Upper lobe of left lung (tissue), 6 donors: ENCODE results near the gene GNPNAT1. TPM values are rescaled to one million over a fixed set of nuclear protein-coding genes. Genes with fewer than 3 reads are reported as not detected.
"Not testable (repeated sequence)": the region's sequence is repeated elsewhere in the genome, so short reads cannot be mapped to it uniquely, and the experiment has no call there.

Source experiments
- ATAC-seq, 2 donors: fragments of 200-7000 bp; cut with Tn5 transposase; one replicate each; pipeline ENCODE4 v1.9.1; 2022; ENCODE audit warnings: mild to moderate bottlenecking in 2 of 2, moderate library complexity in 2 of 2; ENCODE audit not compliant: low FRiP score in 2 of 2
- DNase-seq, 2 donors: peaks; one replicate each; pipeline ENCODE4 v3.0.0-alpha.2; 2019 to 2020
- H3K27ac ChIP-seq, 4 donors: fragments of 200-600 bp; sonication (generic); one replicate each; pipeline ENCODE4 v1.5.1; 2016 to 2019
- H3K27me3 ChIP-seq, 4 donors: fragments of 200-600 bp; sonication (generic); one replicate each; pipeline ENCODE4 v1.5.1; 2017 to 2019
- H3K36me3 ChIP-seq, 4 donors: fragments of 200-600 bp; sonication (generic); one replicate each; pipeline ENCODE4 v1.5.1; 2016 to 2019
- H3K4me1 ChIP-seq, 4 donors: fragments of 200-600 bp; sonication (generic); one replicate each; pipeline ENCODE4 v1.5.1; 2018 to 2019
- H3K4me3 ChIP-seq, 4 donors: fragments of 200-600 bp; sonication (generic); one replicate each; pipeline ENCODE4 v1.5.1; 2017 to 2019; ENCODE audit warnings: mild to moderate bottlenecking in 2 of 4, moderate library complexity in 1 of 4
- H3K9me3 ChIP-seq, 4 donors: fragments of 200-600 bp; sonication (generic); one replicate each; pipeline ENCODE4 v1.5.1; 2018 to 2019
- EP300 ChIP-seq, 4 donors: sonication (generic); formaldehyde crosslinking; IDR thresholded peaks; one replicate each; pipeline ENCODE4 v1.5.1; 2017; ENCODE audit warnings: antibody characterized with exemption in 4 of 4, control low read depth in 2 of 4
- POLR2A ChIP-seq, 4 donors: fragments of 450-650 bp; IDR thresholded peaks; one replicate each; pipeline ENCODE4 v1.5.1; 2016 to 2017; ENCODE audit warnings: antibody characterized with exemption in 4 of 4, mild to moderate bottlenecking in 2 of 4
- POLR2AphosphoS5 ChIP-seq, 2 donors: sonication (generic); formaldehyde crosslinking; IDR thresholded peaks; one replicate each; pipeline ENCODE4 v1.5.1; 2017; ENCODE audit warnings: antibody characterized with exemption in 2 of 2
- WGBS, 2 donors: methylation state at CpG; one replicate each; pipeline ENCODE4 v1.1.5; 2017 to 2018; 5-methylcytosine and 5-hydroxymethylcytosine counted together
- small RNA-seq, 4 donors: library from RNA; depleted of rRNA; stranded (forward); fragments of <200 nt; gene quantifications; one replicate each; pipeline ENCODE3, GENCODE V24; 2016
- total RNA-seq, 6 donors: library from RNA; depleted of rRNA in 4 of 6; stranded (reverse); fragments of >200 nt in 4 of 6; gene quantifications; one replicate each; pipeline versions ENCODE4 v1.1.0 to v1.2.1, GENCODE V29; 2016 to 2021
- TF ChIP-seq, protein P1 (sequence below), 6 experiments: fragments of 450-650 bp in 4 of 6; fragments of 200-600 bp in 2 of 6; sonication (generic) in 2 of 6; IDR thresholded peaks; one replicate each; pipeline ENCODE4 v1.5.1; 2016 to 2019; ENCODE audit warnings: antibody characterized with exemption in 6 of 6
- donor health status: DM: no; HTN: no; CAD: no; lungs with moderate emphysema.
- donor health status: DM: no; HTN: yes; CAD: no; lungs with severe emphysema.

The GNPNAT1 gene
- total RNA-seq, 6 donors from 2014 or later = 2.1 to 18.8 (median 10.9) TPM

DNA sequence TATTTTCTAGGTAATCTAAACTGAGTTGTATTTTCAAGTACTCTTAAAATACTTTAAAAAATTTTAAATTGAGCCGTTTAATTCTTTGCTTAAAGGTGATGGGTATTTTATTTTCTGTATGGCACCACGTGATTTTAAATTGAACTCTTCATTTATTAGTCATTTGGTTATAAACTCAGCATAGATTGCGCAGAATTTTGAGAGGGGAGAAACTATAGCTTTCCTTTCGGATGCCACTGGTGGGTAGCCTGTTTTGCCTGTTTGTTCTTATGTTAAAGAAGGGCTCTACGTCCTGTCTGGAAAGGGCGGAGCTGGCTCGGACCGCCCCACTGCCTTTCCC is 61.9 kb downstream of the GNPNAT1 start:
- no peaks in the 10 kb centered on the region for H3K27me3 ChIP-seq
- TF ChIP-seq, protein P1, sequence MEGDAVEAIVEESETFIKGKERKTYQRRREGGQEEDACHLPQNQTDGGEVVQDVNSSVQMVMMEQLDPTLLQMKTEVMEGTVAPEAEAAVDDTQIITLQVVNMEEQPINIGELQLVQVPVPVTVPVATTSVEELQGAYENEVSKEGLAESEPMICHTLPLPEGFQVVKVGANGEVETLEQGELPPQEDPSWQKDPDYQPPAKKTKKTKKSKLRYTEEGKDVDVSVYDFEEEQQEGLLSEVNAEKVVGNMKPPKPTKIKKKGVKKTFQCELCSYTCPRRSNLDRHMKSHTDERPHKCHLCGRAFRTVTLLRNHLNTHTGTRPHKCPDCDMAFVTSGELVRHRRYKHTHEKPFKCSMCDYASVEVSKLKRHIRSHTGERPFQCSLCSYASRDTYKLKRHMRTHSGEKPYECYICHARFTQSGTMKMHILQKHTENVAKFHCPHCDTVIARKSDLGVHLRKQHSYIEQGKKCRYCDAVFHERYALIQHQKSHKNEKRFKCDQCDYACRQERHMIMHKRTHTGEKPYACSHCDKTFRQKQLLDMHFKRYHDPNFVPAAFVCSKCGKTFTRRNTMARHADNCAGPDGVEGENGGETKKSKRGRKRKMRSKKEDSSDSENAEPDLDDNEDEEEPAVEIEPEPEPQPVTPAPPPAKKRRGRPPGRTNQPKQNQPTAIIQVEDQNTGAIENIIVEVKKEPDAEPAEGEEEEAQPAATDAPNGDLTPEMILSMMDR (IDR thresholded peaks at IDR 0.05) = no peak
- TF ChIP-seq POLR2A (IDR thresholded peaks at IDR 0.05) (no peak), EP300 (IDR thresholded peaks at IDR 0.05) (no peak), POLR2AphosphoS5 (IDR thresholded peaks at IDR 0.05) (no peak)
- peak overlapping the region; percentile 54 to 96 (median 87) for H3K27ac ChIP-seq
- no peak for ATAC-seq
- peaks cover 8 to 44% (median 16%) of the 10 kb centered on the region in 4 donors for H3K36me3 ChIP-seq
- no peaks in the 10 kb centered on the region for H3K9me3 ChIP-seq
- H3K4me1 ChIP-seq = peaks cover 7 to 20% (median 10%) of the 10 kb centered on the region in 4 donors
- DNase-seq = no peak
- peak overlapping the region in 3 of 4 donors; percentile 89 to 100 (median 91) for H3K4me3 ChIP-seq
- WGBS, 2 donors = 1 to 2% methylated on average over 8 of the region's 8 CpGs

DNA sequence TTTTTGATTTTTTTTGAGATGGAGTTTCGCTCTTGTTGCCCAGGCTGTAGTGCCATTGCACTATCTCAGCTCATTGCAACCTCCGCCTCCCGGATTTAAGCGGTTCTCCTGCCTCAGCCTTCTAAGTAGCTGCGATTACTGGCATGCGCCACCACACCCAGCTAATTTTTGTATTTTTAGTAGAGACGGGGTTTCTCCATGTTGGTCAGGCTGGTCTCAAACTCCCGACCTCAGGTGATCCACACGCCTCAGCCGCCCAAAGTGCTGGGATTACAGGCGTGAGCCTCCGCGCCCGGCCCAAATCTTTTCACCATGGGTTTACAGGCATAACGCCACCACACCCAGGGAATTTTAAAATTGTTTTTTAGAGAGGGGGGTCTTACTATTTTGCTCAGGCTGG is 62.4 kb downstream of the GNPNAT1 start:
- H3K4me3 ChIP-seq, H3K9me3 ChIP-seq, H3K27me3 ChIP-seq, DNase-seq, ATAC-seq: not testable (repeated sequence)
- Histone ChIP-seq H3K36me3 (peaks cover 8 to 49% (median 20%) of the 10 kb centered on the region in 4 donors), H3K27ac (peak overlapping the region in 2 of 4 donors; percentile 54 to 89), H3K4me1 (peaks cover 7 to 20% (median 10%) of the 10 kb centered on the region in 4 donors)
- WGBS, 2 donors = 95% methylated on average over 15 of the region's 15 CpGs

DNA sequence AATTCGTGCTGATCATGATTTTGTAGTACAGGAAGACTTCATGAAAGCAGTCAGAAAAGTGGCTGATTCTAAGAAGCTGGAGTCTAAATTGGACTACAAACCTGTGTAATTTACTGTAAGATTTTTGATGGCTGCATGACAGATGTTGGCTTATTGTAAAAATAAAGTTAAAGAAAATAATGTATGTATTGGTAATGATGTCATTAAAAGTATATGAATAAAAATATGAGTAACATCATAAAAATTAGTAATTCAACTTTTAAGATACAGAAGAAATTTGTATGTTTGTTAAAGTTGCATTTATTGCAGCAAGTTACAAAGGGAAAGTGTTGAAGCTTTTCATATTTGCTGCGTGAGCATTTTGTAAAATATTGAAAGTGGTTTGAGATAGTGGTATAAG is 63.9 kb downstream of the GNPNAT1 start:
- H3K9me3 ChIP-seq, ATAC-seq, H3K4me3 ChIP-seq, H3K27ac ChIP-seq, DNase-seq, H3K27me3 ChIP-seq: not testable (repeated sequence)
- WGBS, 2 donors = 93 to 99% methylated on average over 2 of the region's 2 CpGs
- H3K36me3 ChIP-seq = peaks cover 9 to 64% (median 30%) of the 10 kb centered on the region in 4 donors
- peaks cover 7 to 20% (median 10%) of the 10 kb centered on the region in 4 donors for H3K4me1 ChIP-seq

Small RNA genes within 50 kb of the gene (small RNA-seq; reads per million reads assigned to genes)
- gene AL139317.2 = 0 reads per million in 4 donors

Other genes with a start within 250 kb of the GNPNAT1 start
- gene TXNDC16, start 239.1 kb downstream of the GNPNAT1 start, total RNA-seq = 10 to 100 TPM in 2 of 6 donors, 1 to 10 TPM in 4; 4.2 to 13.3 (median 8.0) TPM
- gene GPR137C, start 238.8 kb downstream of the GNPNAT1 start, total RNA-seq = 1 to 10 TPM in 1 of 6 donors, under 1 TPM in 3, not detected in 2; 0.43 to 1.0 (median 0.63) TPM
- gene ERO1A, start 96.0 kb downstream of the GNPNAT1 start, total RNA-seq = 10 to 100 TPM; 36.4 to 63.4 (median 50.9) TPM
- 10 to 100 TPM; 36.1 to 95.1 (median 57.2) TPM for gene PSMC6, start 84.4 kb downstream of the GNPNAT1 start, total RNA-seq
- gene STYX, start 61.4 kb downstream of the GNPNAT1 start, total RNA-seq = 10 to 100 TPM in 4 of 6 donors, 1 to 10 TPM in 2; 3.0 to 16.5 (median 10.4) TPM
- 100 to 1,000 TPM in 2 of 6 donors, 10 to 100 TPM in 4; 34.6 to 121 (median 72.3) TPM for gene FERMT2, start 159.4 kb upstream of the GNPNAT1 start, total RNA-seq